H9 (cell line): ENCODE measurements around the gene MIEF1. TPM values are rescaled to one million over a fixed set of nuclear protein-coding genes. Genes with fewer than 3 reads are reported as not detected.

ENCODE experiments used
- DNase-seq: peaks from one replicate; pipeline ENCODE4 v3.0.0-alpha.2; 2017
- H2AFZ ChIP-seq: one replicate; pipeline ENCODE4 v1.6.1; 2013; ENCODE audit warnings: mild to moderate bottlenecking, low read length, control low read depth, moderate library complexity
- H2AK5ac ChIP-seq: 2 replicates; pipeline ENCODE4 v1.6.1; 2013; ENCODE audit warnings: low read length, control low read depth, mixed read lengths; ENCODE audit not compliant: insufficient read length
- H2BK120ac ChIP-seq: one replicate; pipeline ENCODE4 v1.6.1; 2013; ENCODE audit warnings: low read depth, mild to moderate bottlenecking, low read length, control low read depth, inconsistent platforms; ENCODE audit not compliant: poor library complexity, severe bottlenecking
- H2BK12ac ChIP-seq: 2 replicates; pipeline ENCODE4 v1.6.1; 2013; ENCODE audit warnings: low read length, control low read depth, mixed read lengths, low read depth; ENCODE audit not compliant: insufficient read length
- H2BK15ac ChIP-seq: 2 replicates; pipeline ENCODE4 v1.6.1; 2013; ENCODE audit warnings: low read depth, low read length, control low read depth
- H2BK20ac ChIP-seq: one replicate; pipeline ENCODE4 v1.6.1; 2013; ENCODE audit warnings: low read depth, mild to moderate bottlenecking, low read length, control low read depth, inconsistent platforms; ENCODE audit not compliant: poor library complexity, severe bottlenecking
- H2BK5ac ChIP-seq: 2 replicates; pipeline ENCODE4 v1.6.1; 2013; ENCODE audit warnings: low read length, control low read depth, mixed read lengths; ENCODE audit not compliant: insufficient read length
- H3K14ac ChIP-seq: 2 replicates; pipeline ENCODE4 v1.6.1; 2013; ENCODE audit warnings: low read length, control low read depth; ENCODE audit not compliant: insufficient read depth
- H3K18ac ChIP-seq: 2 replicates; pipeline ENCODE4 v1.6.1; 2013; ENCODE audit warnings: low read depth, mild to moderate bottlenecking, mixed read lengths, low read length, control low read depth; ENCODE audit not compliant: insufficient read length
- H3K23ac ChIP-seq: 2 replicates; pipeline ENCODE4 v1.6.1; 2013; ENCODE audit warnings: low read length, control low read depth, mixed read lengths, low read depth; ENCODE audit not compliant: insufficient read length
- H3K23me2 ChIP-seq: 2 replicates; pipeline ENCODE4 v1.6.1; 2013; ENCODE audit warnings: low read depth, mild to moderate bottlenecking, mixed read lengths, low read length, control low read depth; ENCODE audit not compliant: insufficient read length, poor library complexity, severe bottlenecking
- H3K27ac ChIP-seq: 2 replicates; pipeline ENCODE4 v1.5.1; 2013; ENCODE audit warnings: low read length, control low read depth, mixed read lengths, low read depth; ENCODE audit not compliant: insufficient read length
- H3K27me3 ChIP-seq: 2 replicates; pipeline ENCODE4 v1.6.1; 2013; ENCODE audit warnings: low read length, control low read depth, inconsistent platforms; ENCODE audit not compliant: insufficient read depth
- H3K4ac ChIP-seq: 2 replicates; pipeline ENCODE4 v1.6.1; 2013; ENCODE audit warnings: low read depth, mild to moderate bottlenecking, control low read depth, inconsistent platforms, low read length, moderate library complexity
- H3K4me1 ChIP-seq: 2 replicates; pipeline ENCODE4 v1.6.1; 2013; ENCODE audit warnings: low read length, control low read depth, inconsistent platforms; ENCODE audit not compliant: insufficient read depth
- H3K4me2 ChIP-seq: 2 replicates; pipeline ENCODE4 v1.6.1; 2013; ENCODE audit warnings: low read length, control low read depth, mixed read lengths; ENCODE audit not compliant: insufficient read length, insufficient read depth
- H3K56ac ChIP-seq: 2 replicates; pipeline ENCODE4 v1.6.1; 2013; ENCODE audit warnings: low read depth, mild to moderate bottlenecking, mixed read lengths, low read length, control low read depth; ENCODE audit not compliant: insufficient read length
- H3K79me1 ChIP-seq: 2 replicates; pipeline ENCODE4 v1.6.1; 2013; ENCODE audit warnings: low read depth, mild to moderate bottlenecking, moderate library complexity, low read length, control low read depth, inconsistent platforms; ENCODE audit not compliant: insufficient read depth, poor library complexity, severe bottlenecking
- H3K79me2 ChIP-seq: 2 replicates; pipeline ENCODE4 v1.6.1; 2013; ENCODE audit warnings: low read length, control low read depth, inconsistent platforms; ENCODE audit not compliant: insufficient read depth
- H3K9ac ChIP-seq: 2 replicates; pipeline ENCODE4 v1.6.1; 2013; ENCODE audit warnings: low read length, control low read depth, mixed read lengths; ENCODE audit not compliant: insufficient read length; ENCODE audit errors: extremely low read depth
- H3K9me3 ChIP-seq: one replicate; pipeline ENCODE4 v1.6.1; 2013; ENCODE audit warnings: low read depth, low read length, inconsistent platforms; ENCODE audit not compliant: control insufficient read depth
- H3T11ph ChIP-seq: one replicate; pipeline ENCODE4 v1.6.1; 2013; ENCODE audit warnings: mild to moderate bottlenecking, low read length, control low read depth, inconsistent platforms
- H4K20me1 ChIP-seq: one replicate; pipeline ENCODE4 v1.6.1; 2013; ENCODE audit not compliant: control insufficient read depth, insufficient read length, insufficient read depth
- H4K5ac ChIP-seq: 2 replicates; pipeline ENCODE4 v1.6.1; 2013; ENCODE audit warnings: low read depth, mild to moderate bottlenecking, mixed read lengths, low read length, control low read depth; ENCODE audit not compliant: insufficient read length
- H4K8ac ChIP-seq: replicated peaks from 2 replicates; pipeline ENCODE4 v1.6.1; 2013; ENCODE audit warnings: low read length, control low read depth, mixed read lengths, low read depth; ENCODE audit not compliant: insufficient read length
- H4K91ac ChIP-seq: 2 replicates; pipeline ENCODE4 v1.6.1; 2013; ENCODE audit warnings: low read depth, mild to moderate bottlenecking, moderate library complexity, mixed read lengths, low read length, control low read depth; ENCODE audit not compliant: insufficient read length
- H3K27ac Mint-ChIP-seq, 3 experiments: 2 replicates in 2 of 3; 3 replicates in 1 of 3; pipeline ENCODE4 v1.8.0; 2020 to 2021; ENCODE audit warnings: mixed read lengths in 3 of 3, mild to moderate bottlenecking in 1 of 3, moderate library complexity in 1 of 3
- H3K27me3 Mint-ChIP-seq: 2 replicates; pipeline ENCODE4 v1.8.0; 2021; ENCODE audit warnings: low read depth, mild to moderate bottlenecking, moderate library complexity, mixed read lengths
- H3K36me3 Mint-ChIP-seq, 3 experiments: 2 replicates in 2 of 3; 3 replicates in 1 of 3; pipeline ENCODE4 v1.8.0; 2020 to 2021; ENCODE audit warnings: low read depth in 3 of 3, mixed read lengths in 3 of 3; ENCODE audit not compliant: insufficient read depth in 1 of 3
- H3K4me1 Mint-ChIP-seq, 2 experiments: 2 replicates each; pipeline ENCODE4 v1.8.0; 2020; ENCODE audit warnings: mixed read lengths in 2 of 2
- H3K4me3 Mint-ChIP-seq, 2 experiments: 2 replicates in 1 of 2; 3 replicates in 1 of 2; pipeline ENCODE4 v1.8.0; 2020 to 2021; ENCODE audit warnings: mild to moderate bottlenecking in 2 of 2, mixed read lengths in 2 of 2, moderate library complexity in 1 of 2
- H3K9me3 Mint-ChIP-seq, 2 experiments: 2 replicates in 1 of 2; 3 replicates in 1 of 2; pipeline ENCODE4 v1.8.0; 2020; ENCODE audit warnings: mild to moderate bottlenecking in 2 of 2, mixed read lengths in 2 of 2, moderate library complexity in 1 of 2
- CTCF ChIP-seq: fragments of 200-600 bp; sonication (generic); conservative IDR thresholded peaks from 3 replicates; pipeline ENCODE4 v1.8.0; 2021; ENCODE audit warnings: antibody characterized with exemption, mild to moderate bottlenecking
- WGBS: extraction: QIAGEN DNeasy Blood & Tissue Kit; methylation state at CpG from one replicate; pipeline ENCODE4 v1.1.7; 2013; ENCODE audit warnings: missing lambda C conversion rate, low lambda C conversion rate, mixed read lengths; ENCODE audit not compliant: insufficient read length; ENCODE audit errors: extremely low coverage; 5-methylcytosine and 5-hydroxymethylcytosine counted together
- total RNA-seq: library from RNA; stranded (reverse); gene quantifications from 2 replicates; pipeline ENCODE4 v1.2.1, GENCODE V29; 2021

MIEF1 gene
- total RNA-seq, 1 experiment from 2014 or later = 32.6 TPM

- H3K4me1 ChIP-seq = no peaks in the 10 kb centered on the region; the same call in 1 of the 2 replicates
- no peak overlapping the region for H2BK12ac ChIP-seq
- no peak overlapping the region for H4K5ac ChIP-seq
- no peaks in the 10 kb centered on the region for H3K79me1 ChIP-seq
- no peak for TF ChIP-seq CTCF
- no peak for DNase-seq
- H2BK15ac ChIP-seq = no peak overlapping the region
- no peak overlapping the region for H4K8ac ChIP-seq
- no peak overlapping the region for H2BK20ac ChIP-seq
- H2BK120ac ChIP-seq = no peak overlapping the region
- H3K14ac ChIP-seq = no peak overlapping the region
- H3T11ph ChIP-seq = no peak overlapping the region
- H3K4ac ChIP-seq = no peak overlapping the region
- H3K23ac ChIP-seq = no peak overlapping the region
- Mint-ChIP-seq H3K4me1 (peaks cover 10 to 14% of the 10 kb centered on the region in 2 experiments), H3K27ac (no peak overlapping the region), H3K4me3 (no peak overlapping the region; a peak in 1 of 5 replicates), H3K27me3 (peaks cover 84% of the 10 kb centered on the region), H3K36me3 (peaks cover 3 to 5% (median 4%) of the 10 kb centered on the region in 3 experiments; a peak in 4 of 7 replicates), H3K9me3 (no peaks in the 10 kb centered on the region)
- no peak overlapping the region for H3K18ac ChIP-seq
- H3K23me2 ChIP-seq = peaks cover 8% of the 10 kb centered on the region
- H2AK5ac ChIP-seq = no peak overlapping the region
- H4K91ac ChIP-seq = no peak overlapping the region
- no peaks in the 10 kb centered on the region for H4K20me1 ChIP-seq
- no CpG with 5 or more reads among the region's 3 CpGs for WGBS
- H3K4me2 ChIP-seq = no peak overlapping the region
- no peak overlapping the region for H3K9ac ChIP-seq
- no peak overlapping the region for H2AFZ ChIP-seq
- no peak overlapping the region for H3K56ac ChIP-seq
- no peaks in the 10 kb centered on the region for H3K9me3 ChIP-seq
- no peak overlapping the region for H2BK5ac ChIP-seq
- H3K79me2 ChIP-seq = no peaks in the 10 kb centered on the region
- no peak overlapping the region for H3K27ac ChIP-seq
- peaks cover 8% of the 10 kb centered on the region for H3K27me3 ChIP-seq
Observed at GRCh38 chr22:39498802-39499201, 3.3 kb upstream of the MIEF1 start.
